SU-DHL-6 (cell line): Measurements from ENCODE around the gene SLITRK6.

Experiments used
- EZH2phosphoT487 ChIP-seq: fragments of 200-600 bp; sonication (generic), shearing (Covaris generic); conservative IDR thresholded peaks from 2 replicates; pipeline ENCODE4 v1.6.1; 2018; ENCODE audit warnings: mild to moderate bottlenecking, antibody characterized with exemption, low read length, moderate library complexity, mixed read lengths
- TF ChIP-seq, protein P1 (sequence below): fragments of 200-600 bp; sonication (generic); IDR thresholded peaks from one replicate; pipeline ENCODE4 v1.5.1; 2017; ENCODE audit warnings: antibody characterized with exemption, mild to moderate bottlenecking, low read length, moderate library complexity; ENCODE audit not compliant: insufficient read depth, poor library complexity, severe bottlenecking

DNA sequence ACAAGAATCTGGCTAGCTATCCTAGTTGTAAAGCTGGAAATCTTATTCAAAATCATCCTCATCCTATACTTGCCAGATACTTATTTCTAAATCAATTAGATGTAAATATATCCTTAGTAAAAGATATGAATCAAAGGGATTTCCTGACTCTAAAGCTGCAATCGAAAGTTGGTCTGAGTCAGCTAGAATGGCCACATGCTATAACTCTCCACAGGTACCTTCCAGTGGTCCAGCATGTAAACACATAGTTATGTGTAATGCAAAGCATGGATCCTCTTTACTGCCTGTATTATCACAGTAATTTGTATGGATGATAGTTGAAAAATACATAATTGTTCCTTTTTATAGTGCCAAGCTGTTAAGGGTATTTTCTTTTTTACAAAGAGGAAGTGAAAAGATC is 27.4 kb downstream of the SLITRK6 start:
- TF ChIP-seq, protein P1, sequence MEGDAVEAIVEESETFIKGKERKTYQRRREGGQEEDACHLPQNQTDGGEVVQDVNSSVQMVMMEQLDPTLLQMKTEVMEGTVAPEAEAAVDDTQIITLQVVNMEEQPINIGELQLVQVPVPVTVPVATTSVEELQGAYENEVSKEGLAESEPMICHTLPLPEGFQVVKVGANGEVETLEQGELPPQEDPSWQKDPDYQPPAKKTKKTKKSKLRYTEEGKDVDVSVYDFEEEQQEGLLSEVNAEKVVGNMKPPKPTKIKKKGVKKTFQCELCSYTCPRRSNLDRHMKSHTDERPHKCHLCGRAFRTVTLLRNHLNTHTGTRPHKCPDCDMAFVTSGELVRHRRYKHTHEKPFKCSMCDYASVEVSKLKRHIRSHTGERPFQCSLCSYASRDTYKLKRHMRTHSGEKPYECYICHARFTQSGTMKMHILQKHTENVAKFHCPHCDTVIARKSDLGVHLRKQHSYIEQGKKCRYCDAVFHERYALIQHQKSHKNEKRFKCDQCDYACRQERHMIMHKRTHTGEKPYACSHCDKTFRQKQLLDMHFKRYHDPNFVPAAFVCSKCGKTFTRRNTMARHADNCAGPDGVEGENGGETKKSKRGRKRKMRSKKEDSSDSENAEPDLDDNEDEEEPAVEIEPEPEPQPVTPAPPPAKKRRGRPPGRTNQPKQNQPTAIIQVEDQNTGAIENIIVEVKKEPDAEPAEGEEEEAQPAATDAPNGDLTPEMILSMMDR, result no peak
- TF ChIP-seq EZH2phosphoT487, result no peak
